ENCODE results near the gene CHCHD3.

Gene CHCHD3

DNA sequence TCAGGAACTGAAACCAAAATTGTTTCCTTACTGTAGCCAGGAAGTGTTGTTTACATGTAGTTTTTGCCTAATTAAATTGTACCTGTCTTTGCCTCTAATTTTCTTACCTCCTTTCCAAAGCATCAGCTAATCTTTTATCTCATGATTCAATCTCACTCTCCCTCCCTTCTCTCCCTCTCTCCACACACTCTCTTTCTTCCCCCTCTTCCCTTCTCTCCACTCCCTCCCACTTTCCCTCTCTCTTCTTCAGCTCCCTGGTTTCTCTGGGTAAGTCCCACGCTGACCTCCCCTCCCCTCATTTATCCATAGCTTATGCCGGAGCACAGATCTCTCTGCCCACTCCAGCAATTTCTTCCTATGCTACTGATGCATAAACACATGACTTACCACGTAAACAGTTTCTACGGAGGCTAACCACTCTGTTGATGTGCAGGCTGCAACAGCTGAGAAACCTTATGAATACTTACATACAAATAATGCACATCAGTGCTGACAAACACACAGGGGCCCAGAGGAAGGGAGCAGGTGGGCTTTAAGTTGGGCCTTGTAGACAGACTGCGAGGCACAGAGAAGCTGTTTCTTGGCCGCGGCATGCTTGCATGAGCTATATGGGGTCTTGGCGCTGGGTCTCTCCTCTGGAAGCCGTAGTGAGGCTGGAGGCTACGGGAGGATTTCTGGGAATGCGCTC, 331.2 kb downstream of the CHCHD3 start:
- TF ChIP-seq, protein P1, sequence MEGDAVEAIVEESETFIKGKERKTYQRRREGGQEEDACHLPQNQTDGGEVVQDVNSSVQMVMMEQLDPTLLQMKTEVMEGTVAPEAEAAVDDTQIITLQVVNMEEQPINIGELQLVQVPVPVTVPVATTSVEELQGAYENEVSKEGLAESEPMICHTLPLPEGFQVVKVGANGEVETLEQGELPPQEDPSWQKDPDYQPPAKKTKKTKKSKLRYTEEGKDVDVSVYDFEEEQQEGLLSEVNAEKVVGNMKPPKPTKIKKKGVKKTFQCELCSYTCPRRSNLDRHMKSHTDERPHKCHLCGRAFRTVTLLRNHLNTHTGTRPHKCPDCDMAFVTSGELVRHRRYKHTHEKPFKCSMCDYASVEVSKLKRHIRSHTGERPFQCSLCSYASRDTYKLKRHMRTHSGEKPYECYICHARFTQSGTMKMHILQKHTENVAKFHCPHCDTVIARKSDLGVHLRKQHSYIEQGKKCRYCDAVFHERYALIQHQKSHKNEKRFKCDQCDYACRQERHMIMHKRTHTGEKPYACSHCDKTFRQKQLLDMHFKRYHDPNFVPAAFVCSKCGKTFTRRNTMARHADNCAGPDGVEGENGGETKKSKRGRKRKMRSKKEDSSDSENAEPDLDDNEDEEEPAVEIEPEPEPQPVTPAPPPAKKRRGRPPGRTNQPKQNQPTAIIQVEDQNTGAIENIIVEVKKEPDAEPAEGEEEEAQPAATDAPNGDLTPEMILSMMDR (IDR thresholded peaks at IDR 0.05; ENCODE audit: insufficient read depth, low read depth, low read length, missing control alignments) = no peak

DNA sequence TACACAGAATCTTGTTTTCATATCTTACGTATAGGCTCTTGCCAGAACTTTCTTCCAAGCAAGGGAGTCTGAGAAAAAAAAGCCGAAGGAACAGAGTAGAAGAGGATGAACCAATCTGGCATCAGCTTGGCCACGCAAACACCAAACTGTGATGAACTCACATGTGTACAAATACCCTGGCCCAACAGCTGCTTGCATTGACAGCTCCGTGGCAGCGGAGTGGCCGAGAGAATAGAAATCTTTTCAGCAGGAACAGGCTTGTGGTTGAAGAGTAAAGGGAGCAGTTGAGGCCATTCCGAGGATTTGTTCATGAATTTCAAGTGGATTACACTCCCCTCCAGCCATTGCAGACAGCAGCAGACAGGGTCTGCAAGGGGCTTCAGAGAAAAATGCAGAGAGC, 331.8 kb downstream of the CHCHD3 start:
- TF ChIP-seq, protein P1 (IDR thresholded peaks at IDR 0.05; ENCODE audit: insufficient read depth, low read depth, low read length, missing control alignments) = no peak
- no peak overlapping the region for H3K4me3 ChIP-seq (ENCODE audit: low read depth, low read length)
- DNase-seq (ENCODE audit: low read depth) = no peak

More for the DNA sequence above, 331.2 kb downstream of the CHCHD3 start:
- no peak overlapping the region for H3K4me3 ChIP-seq (ENCODE audit: low read depth, low read length)
- no peak for DNase-seq (ENCODE audit: low read depth)

- H3K4me3 ChIP-seq (ENCODE audit: low read depth, low read length) = no peak overlapping the region
- DNase-seq (ENCODE audit: low read depth) = no peak
- TF ChIP-seq, protein P1 (IDR thresholded peaks at IDR 0.05; ENCODE audit: insufficient read depth, low read depth, low read length, missing control alignments) = no peak
Observed at GRCh38 chr7:132745510-132745909, 336.4 kb downstream of the CHCHD3 start.

- no peak overlapping the region for H3K4me3 ChIP-seq (ENCODE audit: low read depth, low read length)
- DNase-seq (ENCODE audit: low read depth) = no peak
- TF ChIP-seq, protein P1 (IDR thresholded peaks at IDR 0.05; ENCODE audit: insufficient read depth, low read depth, low read length, missing control alignments) = no peak
Observed at GRCh38 chr7:132743974-132744373, 337.9 kb downstream of the CHCHD3 start.

DNA sequence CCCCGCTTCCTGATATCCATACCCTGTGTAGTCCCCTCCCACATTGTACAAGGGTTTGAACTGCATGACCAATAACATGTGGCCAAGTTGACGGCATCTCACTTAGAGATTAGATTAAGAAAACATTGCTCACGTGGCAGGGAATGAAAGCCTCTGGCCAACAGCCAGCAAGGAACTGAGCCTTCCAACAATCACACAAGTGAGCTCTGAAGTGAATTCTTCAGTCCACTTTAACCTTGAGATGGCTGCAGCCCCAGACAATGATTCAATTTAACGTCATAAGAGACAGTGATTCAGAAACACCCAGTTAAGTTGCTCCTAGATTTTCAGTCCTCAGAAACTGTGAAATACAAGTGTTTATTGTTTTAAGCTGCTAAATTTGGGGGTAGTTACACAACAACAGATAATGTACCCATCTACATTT, 339.7 kb downstream of the CHCHD3 start:
- DNase-seq (ENCODE audit: low read depth) = no peak
- H3K4me3 ChIP-seq (ENCODE audit: low read depth, low read length) = no peak overlapping the region
- TF ChIP-seq, protein P1 (IDR thresholded peaks at IDR 0.05; ENCODE audit: insufficient read depth, low read depth, low read length, missing control alignments) = no peak

DNA sequence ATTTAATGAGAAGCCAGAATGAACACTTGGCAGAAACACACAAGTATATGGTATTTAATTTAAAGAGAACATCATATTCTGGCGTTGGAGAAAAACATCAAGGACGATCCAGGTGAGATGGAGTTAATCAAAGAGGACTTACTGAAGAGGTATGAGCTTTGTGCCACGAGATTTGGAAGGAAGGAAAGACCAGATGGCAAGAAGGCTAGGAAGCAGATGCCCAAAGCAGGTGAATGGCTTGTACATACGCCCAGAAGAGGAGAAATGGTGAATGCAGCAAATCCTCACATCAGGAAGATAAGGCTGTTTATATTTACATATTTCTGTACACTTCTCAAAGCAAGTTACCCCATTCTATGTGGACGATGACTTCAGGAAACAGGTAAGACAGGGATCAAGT, 341.7 kb downstream of the CHCHD3 start:
- DNase-seq (ENCODE audit: low read depth) = no peak
- no peak overlapping the region for H3K4me3 ChIP-seq (ENCODE audit: low read depth, low read length)
- TF ChIP-seq, protein P1 (IDR thresholded peaks at IDR 0.05; ENCODE audit: insufficient read depth, low read depth, low read length, missing control alignments) = no peak
